HG02884 (cell line): ENCODE measurements around the gene TTLL1.

Experiments used
- ATAC-seq: cut with Tn5 transposase; IDR thresholded peaks from one replicate; pipeline ENCODE4 v1.9.1; 2021; ENCODE audit warnings: mild to moderate bottlenecking, moderate library complexity; ENCODE audit not compliant: unreplicated experiment

Gene TTLL1

GRCh38 chr22:43088984-43089717 lies at the start of gene TTLL1:
TSS of gene TTLL1 (minus strand) at chr22:43089391. CDS start at chr22:43075586, 13,805 bp downstream.
- no peak for ATAC-seq

- ATAC-seq, result no peak
Measured at GRCh38 chr22:43136801-43137200, 47.6 kb upstream of the TTLL1 start.

GRCh38 chr22:43136255-43136654 lies 47.1 kb upstream of the TTLL1 start:
- no peak for ATAC-seq

- no peak for ATAC-seq
Measured at GRCh38 chr22:43135565-43135964, 46.4 kb upstream of the TTLL1 start.

GRCh38 chr22:43134553-43134952 lies 45.4 kb upstream of the TTLL1 start:
- ATAC-seq, result no peak

GRCh38 chr22:43133401-43133800 lies 44.2 kb upstream of the TTLL1 start:
- ATAC-seq, result no peak

- no peak for ATAC-seq
Measured at GRCh38 chr22:43131773-43132501, 42.7 kb upstream of the TTLL1 start.

GRCh38 chr22:43129426-43130425 lies 40.5 kb upstream of the TTLL1 start:
- ATAC-seq, result no peak

GRCh38 chr22:43128928-43129424 lies 39.8 kb upstream of the TTLL1 start:
- ATAC-seq, result no peak

- ATAC-seq, result no peak
Measured at GRCh38 chr22:43128116-43128515, 38.9 kb upstream of the TTLL1 start.

GRCh38 chr22:43127166-43127908 lies 38.1 kb upstream of the TTLL1 start:
- no peak for ATAC-seq

- ATAC-seq, result no peak
Measured at GRCh38 chr22:43126501-43127165, 37.4 kb upstream of the TTLL1 start.

- peak; percentile 76 for ATAC-seq
Measured at GRCh38 chr22:43118953-43119458, 29.8 kb upstream of the TTLL1 start.

GRCh38 chr22:43118024-43118849 lies 29.0 kb upstream of the TTLL1 start:
- ATAC-seq, result peak; percentile 18

- no peak for ATAC-seq
Measured at GRCh38 chr22:43116932-43117331, 27.7 kb upstream of the TTLL1 start.

- no peak for ATAC-seq
Measured at GRCh38 chr22:43114958-43115357, 25.8 kb upstream of the TTLL1 start.

- no peak for ATAC-seq
Measured at GRCh38 chr22:43113526-43114251, 24.5 kb upstream of the TTLL1 start.
